Ovary (tissue), 3 donors: Measurements from ENCODE around the gene LIX1.

Source experiments
- POLR2A ChIP-seq: fragments of 450-650 bp; IDR thresholded peaks from one replicate; pipeline ENCODE4 v1.6.1; 2017; ENCODE audit warnings: antibody characterized with exemption, mild to moderate bottlenecking, moderate library complexity
- TF ChIP-seq, protein P1 (sequence below), 3 donors: fragments of 450-650 bp in 2 of 3; fragments of 200-600 bp in 1 of 3; IDR thresholded peaks; one replicate each; pipeline versions ENCODE4 v1.5.1 to v1.8.0; 2016 to 2022; ENCODE audit warnings: antibody characterized with exemption in 3 of 3, mild to moderate bottlenecking in 1 of 3
- donor health status: DM: no; HTN: no; CAD: no.

- TF ChIP-seq, protein P1, sequence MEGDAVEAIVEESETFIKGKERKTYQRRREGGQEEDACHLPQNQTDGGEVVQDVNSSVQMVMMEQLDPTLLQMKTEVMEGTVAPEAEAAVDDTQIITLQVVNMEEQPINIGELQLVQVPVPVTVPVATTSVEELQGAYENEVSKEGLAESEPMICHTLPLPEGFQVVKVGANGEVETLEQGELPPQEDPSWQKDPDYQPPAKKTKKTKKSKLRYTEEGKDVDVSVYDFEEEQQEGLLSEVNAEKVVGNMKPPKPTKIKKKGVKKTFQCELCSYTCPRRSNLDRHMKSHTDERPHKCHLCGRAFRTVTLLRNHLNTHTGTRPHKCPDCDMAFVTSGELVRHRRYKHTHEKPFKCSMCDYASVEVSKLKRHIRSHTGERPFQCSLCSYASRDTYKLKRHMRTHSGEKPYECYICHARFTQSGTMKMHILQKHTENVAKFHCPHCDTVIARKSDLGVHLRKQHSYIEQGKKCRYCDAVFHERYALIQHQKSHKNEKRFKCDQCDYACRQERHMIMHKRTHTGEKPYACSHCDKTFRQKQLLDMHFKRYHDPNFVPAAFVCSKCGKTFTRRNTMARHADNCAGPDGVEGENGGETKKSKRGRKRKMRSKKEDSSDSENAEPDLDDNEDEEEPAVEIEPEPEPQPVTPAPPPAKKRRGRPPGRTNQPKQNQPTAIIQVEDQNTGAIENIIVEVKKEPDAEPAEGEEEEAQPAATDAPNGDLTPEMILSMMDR (IDR thresholded peaks at IDR 0.05), result no peak
- no peak for TF ChIP-seq POLR2A
Measured at GRCh38 chr5:97101189-97101910, 41.1 kb downstream of the LIX1 start.
